Liver (tissue), 9 donors: ENCODE measurements around the gene NTM. TPM values are rescaled to one million over a fixed set of nuclear protein-coding genes. Genes with fewer than 3 reads are reported as not detected.

ENCODE experiments used
- DNase-seq: peaks from one replicate; pipeline ENCODE4 v3.0.0-alpha.2; 2017; ENCODE audit warnings: low spot score
- H3K27ac ChIP-seq, 2 donors: one replicate each; pipeline ENCODE4 v1.7.0; 2013; ENCODE audit warnings: inconsistent platforms in 2 of 2, low read length in 2 of 2, control low read depth in 1 of 2, low read depth in 1 of 2, mild to moderate bottlenecking in 1 of 2
- H3K27me3 ChIP-seq, 4 donors: one replicate each; pipeline versions ENCODE4 v1.6.1 to v1.7.0; 2013; ENCODE audit warnings: low read length in 3 of 4, inconsistent platforms in 1 of 4, mild to moderate bottlenecking in 1 of 4, moderate library complexity in 1 of 4; ENCODE audit not compliant: control insufficient read depth in 4 of 4, insufficient read depth in 4 of 4
- H3K36me3 ChIP-seq, 4 donors: one replicate each; pipeline versions ENCODE4 v1.6.1 to v1.7.0; 2013; ENCODE audit warnings: low read length in 3 of 4, mild to moderate bottlenecking in 3 of 4, low read depth in 1 of 4, moderate library complexity in 1 of 4; ENCODE audit not compliant: control insufficient read depth in 4 of 4, insufficient read depth in 3 of 4
- H3K4me1 ChIP-seq, 4 donors: one replicate each; pipeline versions ENCODE4 v1.6.1 to v1.7.0; 2013; ENCODE audit warnings: low read length in 3 of 4, mild to moderate bottlenecking in 3 of 4, moderate library complexity in 1 of 4; ENCODE audit not compliant: control insufficient read depth in 4 of 4, insufficient read depth in 4 of 4
- H3K4me3 ChIP-seq, 3 donors: one replicate each; pipeline versions ENCODE4 v1.6.1 to v1.7.0; 2013; ENCODE audit warnings: low read length in 3 of 3, control low read depth in 1 of 3, low read depth in 1 of 3, mild to moderate bottlenecking in 1 of 3
- H3K9ac ChIP-seq, 2 donors: one replicate each; pipeline ENCODE4 v1.7.0; 2013; ENCODE audit warnings: low read length in 2 of 2, mild to moderate bottlenecking in 2 of 2, moderate library complexity in 2 of 2, control low read depth in 1 of 2, low read depth in 1 of 2
- H3K9me3 ChIP-seq, 4 donors: one replicate each; pipeline versions ENCODE4 v1.6.1 to v1.7.0; 2013; ENCODE audit warnings: low read length in 3 of 4; ENCODE audit not compliant: control insufficient read depth in 4 of 4
- ATF3 ChIP-seq: IDR thresholded peaks from 2 replicates; pipeline ENCODE4 v1.6.1; 2016; ENCODE audit warnings: antibody characterized with exemption
- CTCF ChIP-seq: fragments of 150-350 bp; IDR thresholded peaks from 2 replicates; pipeline ENCODE4 v1.5.1; 2017; ENCODE audit warnings: improper control_type of control experiment, low read depth, low read length; ENCODE audit not compliant: missing input control
- EGR1 ChIP-seq, 2 donors: IDR thresholded peaks; 2 replicates each; pipeline ENCODE4 v1.6.1; 2016 to 2018; ENCODE audit warnings: antibody characterized with exemption in 2 of 2, low read depth in 2 of 2
- FOXA1 ChIP-seq: IDR thresholded peaks from 2 replicates; pipeline ENCODE4 v1.6.1; 2016; ENCODE audit warnings: antibody characterized with exemption
- FOXA2 ChIP-seq: IDR thresholded peaks from 2 replicates; pipeline ENCODE4 v1.6.1; 2016; ENCODE audit warnings: antibody characterized with exemption
- GABPA ChIP-seq, 2 donors: IDR thresholded peaks in 1 of 2; conservative IDR thresholded peaks in 1 of 2; 2 replicates each; pipeline ENCODE4 v1.6.1; 2016; ENCODE audit warnings: antibody characterized with exemption in 2 of 2, mild to moderate bottlenecking in 1 of 2, moderate library complexity in 1 of 2
- HNF4A ChIP-seq, 2 donors: conservative IDR thresholded peaks; 2 replicates each; pipeline ENCODE4 v1.6.1; 2016; ENCODE audit warnings: antibody characterized with exemption in 2 of 2, mild to moderate bottlenecking in 2 of 2
- HNF4G ChIP-seq: IDR thresholded peaks from 2 replicates; pipeline ENCODE4 v1.6.1; 2016; ENCODE audit warnings: antibody characterized with exemption
- JUND ChIP-seq, 2 donors: IDR thresholded peaks; 2 replicates each; pipeline ENCODE4 v1.6.1; 2016; ENCODE audit warnings: antibody characterized with exemption in 2 of 2
- MAX ChIP-seq: IDR thresholded peaks from 2 replicates; pipeline ENCODE4 v1.6.1; 2016; ENCODE audit warnings: antibody characterized with exemption
- NR2F2 ChIP-seq: IDR thresholded peaks from 2 replicates; pipeline ENCODE4 v1.6.1; 2016; ENCODE audit warnings: antibody characterized with exemption
- RAD21 ChIP-seq, 2 donors: IDR thresholded peaks; 2 replicates each; pipeline ENCODE4 v1.6.1; 2016; ENCODE audit warnings: antibody characterized with exemption in 2 of 2, mild to moderate bottlenecking in 2 of 2
- REST ChIP-seq: IDR thresholded peaks from 2 replicates; pipeline ENCODE4 v1.6.1; 2016; ENCODE audit warnings: antibody characterized with exemption, mild to moderate bottlenecking
- RXRA ChIP-seq, 2 donors: IDR thresholded peaks; 2 replicates each; pipeline ENCODE4 v1.6.1; 2017 to 2018; ENCODE audit warnings: antibody characterized with exemption in 2 of 2, mild to moderate bottlenecking in 1 of 2
- TAF1 ChIP-seq: conservative IDR thresholded peaks from 2 replicates; pipeline ENCODE4 v1.6.1; 2016; ENCODE audit warnings: antibody characterized with exemption, mild to moderate bottlenecking
- YY1 ChIP-seq: IDR thresholded peaks from 2 replicates; pipeline ENCODE4 v1.6.1; 2016; ENCODE audit warnings: antibody characterized with exemption, mild to moderate bottlenecking
- ZBTB33 ChIP-seq: IDR thresholded peaks from 2 replicates; pipeline ENCODE4 v1.6.1; 2016; ENCODE audit warnings: antibody characterized with exemption
- WGBS: extraction: QIAGEN DNeasy Blood & Tissue Kit; methylation state at CpG from one replicate; pipeline ENCODE4 v1.1.7; 2013; 5-methylcytosine and 5-hydroxymethylcytosine counted together
- polyA plus RNA-seq, 2 donors: library from polyadenylated mRNA; stranded (reverse) in 1 of 2; unstranded in 1 of 2; fragments of 200-250 nt in 1 of 2; fragments of >200 nt in 1 of 2; fragmentation: Nextera tagmentation in 1 of 2; extraction: Ambion mirVana in 1 of 2; gene quantifications; one replicate each; pipeline versions ENCODE4 v1.2.1 to v1.2.3, GENCODE V29; 2013 to 2015
- total RNA-seq, 2 donors: library from RNA; depleted of rRNA; stranded (reverse); fragments of >200 nt; gene quantifications; one replicate each; pipeline ENCODE4 v1.2.3, GENCODE V29; 2014
- donor health status: healthy.
- donor health status: healthy.
- donor health status: healthy.
- donor health status: healthy.
- donor health status: healthy.

Gene NTM
- total and polyA plus RNA-seq, 4 donors, result 0.08 to 1.1 (median 0.08) TPM; not detected in 1

GRCh38 chr11:132284048-132284447, 913.6 kb downstream of the NTM start:
- Histone ChIP-seq H3K9me3 (no peaks in the 10 kb centered on the region), H3K27me3 (no peaks in the 10 kb centered on the region), H3K9ac (no peak overlapping the region), H3K27ac (no peak overlapping the region), H3K4me1 (no peaks in the 10 kb centered on the region), H3K4me3 (no peak overlapping the region), H3K36me3 (no peaks in the 10 kb centered on the region)
- TF ChIP-seq RXRA (IDR thresholded peaks at IDR 0.05) (no peak), CTCF (no peak), EGR1 (IDR thresholded peaks at IDR 0.05; ENCODE audit: low read depth in 2 of 2) (no peak), REST (no peak)
- no peak for DNase-seq
- 89% methylated on average over 4 of the region's 4 CpGs for WGBS

GRCh38 chr11:132284611-132285010, 914.2 kb downstream of the NTM start:
- no peak overlapping the region for H3K27ac ChIP-seq
- no peaks in the 10 kb centered on the region for H3K36me3 ChIP-seq
- TF ChIP-seq EGR1 (IDR thresholded peaks at IDR 0.05; ENCODE audit: low read depth in 2 of 2) (no peak), ZBTB33 (no peak), HNF4G (no peak), YY1 (no peak), HNF4A (conservative IDR thresholded peaks at IDR 0.05) (no peak), NR2F2 (no peak), JUND (IDR thresholded peaks at IDR 0.05) (no peak), RXRA (IDR thresholded peaks at IDR 0.05) (no peak), CTCF (no peak), GABPA (IDR thresholded peaks at IDR 0.05 in 1 of 2, conservative IDR thresholded peaks at IDR 0.05 in 1 of 2) (no peak), TAF1 (no peak), RAD21 (IDR thresholded peaks at IDR 0.05) (no peak), MAX (no peak), ATF3 (no peak), FOXA1 (no peak), FOXA2 (no peak)
- WGBS, result 87% methylated on average over 11 of the region's 11 CpGs
- no peaks in the 10 kb centered on the region for H3K9me3 ChIP-seq
- no peak for DNase-seq
- no peaks in the 10 kb centered on the region for H3K4me1 ChIP-seq
- no peak overlapping the region for H3K9ac ChIP-seq
- H3K27me3 ChIP-seq, result no peaks in the 10 kb centered on the region
- no peak overlapping the region for H3K4me3 ChIP-seq
